Mesendoderm (in vitro differentiated cells): ENCODE measurements around the gene TPD52L3.

Experiments used
- DNase-seq: peaks from one replicate; pipeline ENCODE4 v3.0.0; 2013
- H2AK5ac ChIP-seq: 2 replicates; pipeline ENCODE4 v1.6.1; 2013; ENCODE audit warnings: low read length, inconsistent platforms
- H2BK120ac ChIP-seq: 2 replicates; pipeline ENCODE4 v1.6.1; 2013; ENCODE audit warnings: low read depth, mild to moderate bottlenecking, low read length, moderate library complexity, mixed read lengths
- H2BK15ac ChIP-seq: replicated peaks from 2 replicates; pipeline ENCODE4 v1.6.1; 2013; ENCODE audit warnings: low read depth, mild to moderate bottlenecking, moderate library complexity
- H2BK5ac ChIP-seq: 2 replicates; pipeline ENCODE4 v1.6.1; 2013; ENCODE audit warnings: low read length, inconsistent platforms
- H3K18ac ChIP-seq: 2 replicates; pipeline ENCODE4 v1.6.1; 2013; ENCODE audit warnings: mild to moderate bottlenecking, low read length, mixed read lengths
- H3K23ac ChIP-seq: one replicate; pipeline ENCODE4 v1.6.1; 2013; ENCODE audit warnings: low read length
- H3K27ac ChIP-seq: 2 replicates; pipeline ENCODE4 v1.5.1; 2013; ENCODE audit warnings: low read depth, mild to moderate bottlenecking, inconsistent platforms, low read length, moderate library complexity
- H3K27me3 ChIP-seq: 2 replicates; pipeline ENCODE4 v1.6.1; 2013; ENCODE audit warnings: low read length, control low read depth, mild to moderate bottlenecking, inconsistent platforms; ENCODE audit not compliant: insufficient read depth, poor library complexity
- H3K36me3 ChIP-seq: 2 replicates; pipeline ENCODE4 v1.6.1; 2013; ENCODE audit warnings: low read length, inconsistent platforms; ENCODE audit not compliant: control insufficient read depth, insufficient read depth
- H3K4ac ChIP-seq: one replicate; pipeline ENCODE4 v1.6.1; 2013; ENCODE audit warnings: low read depth, mild to moderate bottlenecking, low read length, moderate library complexity
- H3K4me1 ChIP-seq: 2 replicates; pipeline ENCODE4 v1.6.1; 2013; ENCODE audit warnings: low read depth, low read length, inconsistent platforms; ENCODE audit not compliant: control insufficient read depth
- H3K4me2 ChIP-seq: 2 replicates; pipeline ENCODE4 v1.6.1; 2013; ENCODE audit warnings: low read length
- H3K4me3 ChIP-seq: 2 replicates; pipeline ENCODE4 v1.5.1; 2013; ENCODE audit warnings: mild to moderate bottlenecking, low read length
- H3K56ac ChIP-seq: one replicate; pipeline ENCODE4 v1.6.1; 2013; ENCODE audit warnings: low read length
- H3K79me1 ChIP-seq: 2 replicates; pipeline ENCODE4 v1.6.1; 2013; ENCODE audit warnings: low read length, inconsistent platforms
- H3K79me2 ChIP-seq: 2 replicates; pipeline ENCODE4 v1.6.1; 2013; ENCODE audit warnings: mild to moderate bottlenecking, low read length; ENCODE audit not compliant: control insufficient read depth, insufficient read depth
- H3K9ac ChIP-seq: 2 replicates; pipeline ENCODE4 v1.6.1; 2013; ENCODE audit warnings: low read length, inconsistent platforms
- H4K5ac ChIP-seq: one replicate; pipeline ENCODE4 v1.6.1; 2013; ENCODE audit warnings: low read length
- H4K8ac ChIP-seq: one replicate; pipeline ENCODE4 v1.6.1; 2013; ENCODE audit warnings: low read depth, mild to moderate bottlenecking, control low read depth, low read length, moderate library complexity
- WGBS: extraction: QIAGEN DNeasy Blood & Tissue Kit; methylation state at CpG from one replicate; pipeline ENCODE4 v1.1.7; 2013; ENCODE audit warnings: low lambda C conversion rate, missing lambda C conversion rate; ENCODE audit not compliant: insufficient coverage; ENCODE audit errors: extremely low coverage; 5-methylcytosine and 5-hydroxymethylcytosine counted together

The TPD52L3 gene

GRCh38 chr9:6356441-6356840, 28.3 kb downstream of the TPD52L3 start:
- Histone ChIP-seq H3K9ac (no peak overlapping the region), H3K4me2 (no peak overlapping the region), H2BK120ac (no peak overlapping the region), H3K23ac (no peak overlapping the region), H3K4me3 (no peak overlapping the region), H4K5ac (no peak overlapping the region), H3K79me1 (no peaks in the 10 kb centered on the region), H3K36me3 (no peaks in the 10 kb centered on the region), H3K18ac (no peak overlapping the region), H3K56ac (no peak overlapping the region), H3K79me2 (no peaks in the 10 kb centered on the region), H3K27ac (no peak overlapping the region), H2AK5ac (no peak overlapping the region), H2BK5ac (no peak overlapping the region), H3K27me3 (no peaks in the 10 kb centered on the region), H3K4me1 (no peaks in the 10 kb centered on the region), H2BK15ac (no peak overlapping the region), H3K4ac (no peak overlapping the region), H4K8ac (no peak overlapping the region)
- DNase-seq, result no peak
- WGBS, result no CpG with 5 or more reads among the region's 1 CpG

DNA sequence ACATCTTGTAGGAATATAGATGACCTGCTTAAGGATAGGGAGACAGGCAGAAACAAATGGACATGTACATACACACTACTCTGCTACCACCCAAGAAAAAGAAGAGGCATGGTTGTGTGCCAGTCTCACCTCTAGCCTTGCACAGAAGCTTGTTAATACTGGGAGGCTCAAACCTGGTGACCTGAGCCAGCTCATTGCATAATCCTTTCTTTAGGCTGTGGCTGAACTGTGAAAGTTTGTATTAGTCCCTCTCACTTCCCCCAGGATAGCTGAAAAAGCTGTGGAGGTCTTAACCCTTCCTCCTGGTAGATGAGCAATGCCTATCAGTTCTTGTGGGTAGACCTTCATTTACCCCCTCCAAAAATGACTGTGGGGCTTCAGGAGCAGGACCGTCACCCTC, 28.7 kb downstream of the TPD52L3 start:
- no peak overlapping the region for H3K4me2 ChIP-seq
- no peaks in the 10 kb centered on the region for H3K36me3 ChIP-seq
- H2BK5ac ChIP-seq, result no peak overlapping the region
- H3K4ac ChIP-seq, result no peak overlapping the region
- H3K79me2 ChIP-seq, result no peaks in the 10 kb centered on the region
- H3K79me1 ChIP-seq, result no peaks in the 10 kb centered on the region
- DNase-seq, result no peak
- no peaks in the 10 kb centered on the region for H3K27me3 ChIP-seq
- H3K56ac ChIP-seq, result no peak overlapping the region
- no peak overlapping the region for H2BK15ac ChIP-seq
- H3K9ac ChIP-seq, result no peak overlapping the region
- H4K5ac ChIP-seq, result no peak overlapping the region
- no peak overlapping the region for H3K4me3 ChIP-seq
- H2AK5ac ChIP-seq, result no peak overlapping the region
- no peak overlapping the region for H3K18ac ChIP-seq
- H2BK120ac ChIP-seq, result no peak overlapping the region
- H3K27ac ChIP-seq, result no peak overlapping the region
- no CpG with 5 or more reads among the region's 1 CpG for WGBS
- H4K8ac ChIP-seq, result no peak overlapping the region
- H3K23ac ChIP-seq, result no peak overlapping the region
- H3K4me1 ChIP-seq, result no peaks in the 10 kb centered on the region

DNA sequence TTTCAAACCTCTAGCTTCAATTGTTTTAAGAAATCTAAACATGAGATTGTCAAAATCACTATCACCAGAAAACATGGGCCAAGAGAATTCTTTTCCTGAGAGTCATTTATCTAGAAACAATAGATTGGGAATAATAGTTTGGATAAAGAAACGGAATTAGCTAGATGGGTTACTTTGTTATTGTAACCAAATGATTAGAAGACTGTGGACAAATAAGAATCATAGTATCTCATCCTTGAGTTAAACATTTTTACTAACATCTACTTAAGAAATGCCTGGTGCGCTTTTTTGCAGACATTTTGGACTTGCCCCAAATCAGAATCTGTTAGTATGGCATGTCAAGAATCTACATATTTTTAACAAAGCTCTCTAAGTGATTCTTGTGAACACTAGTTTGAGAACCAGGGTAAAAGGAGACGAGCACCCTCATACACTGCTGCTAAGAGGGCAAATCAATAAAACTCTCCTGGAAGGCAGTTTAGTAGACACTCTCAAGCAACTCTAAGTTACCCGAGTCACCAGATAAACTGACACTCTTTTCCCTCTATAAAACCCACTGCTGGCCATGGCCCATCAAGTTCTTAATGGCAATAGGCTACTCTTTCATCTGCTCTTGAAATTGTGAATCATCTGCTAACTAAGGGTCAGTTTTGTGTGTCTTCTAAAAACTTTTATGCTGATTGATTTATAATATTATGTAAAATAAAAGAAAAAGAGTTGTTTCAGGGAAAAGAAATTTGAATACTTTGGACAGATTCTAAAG, 39.1 kb downstream of the TPD52L3 start:
- Histone ChIP-seq H3K27me3 (no peaks in the 10 kb centered on the region), H3K18ac (no peak overlapping the region), H3K4ac (no peak overlapping the region), H2BK15ac (no peak overlapping the region), H3K23ac (no peak overlapping the region), H3K56ac (no peak overlapping the region), H2BK120ac (no peak overlapping the region), H3K36me3 (no peaks in the 10 kb centered on the region), H2AK5ac (no peak overlapping the region), H3K79me1 (no peaks in the 10 kb centered on the region), H4K8ac (no peak overlapping the region), H3K4me1 (no peaks in the 10 kb centered on the region), H2BK5ac (no peak overlapping the region), H3K4me3 (no peak overlapping the region), H3K79me2 (no peaks in the 10 kb centered on the region), H3K9ac (no peak overlapping the region), H3K27ac (no peak overlapping the region), H4K5ac (no peak overlapping the region), H3K4me2 (no peak overlapping the region)
- no peak for DNase-seq
- WGBS, result 100% methylated on average over 1 of the region's 4 CpGs

- Histone ChIP-seq H3K79me2 (no peaks in the 10 kb centered on the region), H3K27ac (no peak overlapping the region), H3K9ac (no peak overlapping the region), H4K5ac (no peak overlapping the region), H3K4me3 (no peak overlapping the region), H3K4ac (no peak overlapping the region), H2AK5ac (no peak overlapping the region), H4K8ac (no peak overlapping the region), H3K79me1 (no peaks in the 10 kb centered on the region), H3K4me1 (no peaks in the 10 kb centered on the region), H3K27me3 (no peaks in the 10 kb centered on the region), H3K18ac (no peak overlapping the region), H2BK120ac (no peak overlapping the region), H3K36me3 (no peaks in the 10 kb centered on the region), H3K23ac (no peak overlapping the region), H3K56ac (no peak overlapping the region), H2BK5ac (no peak overlapping the region), H3K4me2 (no peak overlapping the region), H2BK15ac (no peak overlapping the region)
- no peak for DNase-seq
- no CpG with 5 or more reads among the region's 2 CpGs for WGBS
Measured at GRCh38 chr9:6368831-6369230, 40.7 kb downstream of the TPD52L3 start.
